Fibroblast of villous mesenchyme (primary cell): ENCODE results near the gene PGD. TPM values are rescaled to one million over a fixed set of nuclear protein-coding genes. Genes with fewer than 3 reads are reported as not detected.
"Not testable (repeated sequence)": the region's sequence is repeated elsewhere in the genome, so short reads cannot be mapped to it uniquely, and the experiment has no call there.

Experiments
- DNase-seq: peaks from one replicate; pipeline ENCODE4 v3.0.0-alpha.2; 2010; ENCODE audit warnings: low read depth
- H3K4me3 ChIP-seq: 2 replicates; pipeline ENCODE4 v1.5.1; 2011; ENCODE audit warnings: low read depth, mild to moderate bottlenecking, low read length
- CTCF ChIP-seq: IDR thresholded peaks from 2 replicates; pipeline ENCODE4 v1.5.1; 2012; ENCODE audit warnings: low read depth, mild to moderate bottlenecking, low read length; ENCODE audit not compliant: insufficient read depth
- total RNA-seq: library from RNA; depleted of rRNA; stranded (reverse); fragments of >200 nt; gene quantifications from 2 replicates; pipeline ENCODE4 v1.2.3, GENCODE V29; 2012

PGD gene
- total RNA-seq, 1 donor = 88.1 TPM

- peak; percentile 83 for TF ChIP-seq CTCF
- H3K4me3 ChIP-seq = not testable (repeated sequence)
- DNase-seq = peak; percentile 78
Measured at GRCh38 chr1:10377365-10378029, 21.4 kb upstream of the PGD start.

GRCh38 chr1:10378081-10378841 is 20.6 kb upstream of the PGD start:
- H3K4me3 ChIP-seq = no peak overlapping the region
- DNase-seq = peak; percentile 31

GRCh38 chr1:10379101-10379620 is 19.7 kb upstream of the PGD start:
- H3K4me3 ChIP-seq = no peak overlapping the region
- no peak for DNase-seq
- no peak for TF ChIP-seq CTCF

More at GRCh38 chr1:10378081-10378841, 20.6 kb upstream of the PGD start:
- TF ChIP-seq CTCF = no peak

GRCh38 chr1:10379676-10380075 is 19.2 kb upstream of the PGD start:
- DNase-seq = no peak
- TF ChIP-seq CTCF = no peak
- no peak overlapping the region for H3K4me3 ChIP-seq

- TF ChIP-seq CTCF = no peak
- no peak overlapping the region for H3K4me3 ChIP-seq
- peak; percentile 71 for DNase-seq
Measured at GRCh38 chr1:10380594-10381275, 18.1 kb upstream of the PGD start.

- no peak for DNase-seq
- H3K4me3 ChIP-seq = no peak overlapping the region
- no peak for TF ChIP-seq CTCF
Measured at GRCh38 chr1:10383630-10384029, 15.2 kb upstream of the PGD start.
